Mesendoderm (in vitro differentiated cells): ENCODE data around the gene FCRL1.

Experiments used
- DNase-seq: peaks from one replicate; pipeline ENCODE4 v3.0.0; 2013
- H2AK5ac ChIP-seq: 2 replicates; pipeline ENCODE4 v1.6.1; 2013; ENCODE audit warnings: low read length, inconsistent platforms
- H2BK120ac ChIP-seq: 2 replicates; pipeline ENCODE4 v1.6.1; 2013; ENCODE audit warnings: low read depth, mild to moderate bottlenecking, low read length, moderate library complexity, mixed read lengths
- H2BK15ac ChIP-seq: replicated peaks from 2 replicates; pipeline ENCODE4 v1.6.1; 2013; ENCODE audit warnings: low read depth, mild to moderate bottlenecking, moderate library complexity
- H2BK5ac ChIP-seq: 2 replicates; pipeline ENCODE4 v1.6.1; 2013; ENCODE audit warnings: low read length, inconsistent platforms
- H3K18ac ChIP-seq: 2 replicates; pipeline ENCODE4 v1.6.1; 2013; ENCODE audit warnings: mild to moderate bottlenecking, low read length, mixed read lengths
- H3K23ac ChIP-seq: one replicate; pipeline ENCODE4 v1.6.1; 2013; ENCODE audit warnings: low read length
- H3K27ac ChIP-seq: 2 replicates; pipeline ENCODE4 v1.5.1; 2013; ENCODE audit warnings: low read depth, mild to moderate bottlenecking, inconsistent platforms, low read length, moderate library complexity
- H3K27me3 ChIP-seq: 2 replicates; pipeline ENCODE4 v1.6.1; 2013; ENCODE audit warnings: low read length, control low read depth, mild to moderate bottlenecking, inconsistent platforms; ENCODE audit not compliant: insufficient read depth, poor library complexity
- H3K36me3 ChIP-seq: 2 replicates; pipeline ENCODE4 v1.6.1; 2013; ENCODE audit warnings: low read length, inconsistent platforms; ENCODE audit not compliant: control insufficient read depth, insufficient read depth
- H3K4ac ChIP-seq: one replicate; pipeline ENCODE4 v1.6.1; 2013; ENCODE audit warnings: low read depth, mild to moderate bottlenecking, low read length, moderate library complexity
- H3K4me1 ChIP-seq: 2 replicates; pipeline ENCODE4 v1.6.1; 2013; ENCODE audit warnings: low read depth, low read length, inconsistent platforms; ENCODE audit not compliant: control insufficient read depth
- H3K4me2 ChIP-seq: 2 replicates; pipeline ENCODE4 v1.6.1; 2013; ENCODE audit warnings: low read length
- H3K4me3 ChIP-seq: 2 replicates; pipeline ENCODE4 v1.5.1; 2013; ENCODE audit warnings: mild to moderate bottlenecking, low read length
- H3K56ac ChIP-seq: one replicate; pipeline ENCODE4 v1.6.1; 2013; ENCODE audit warnings: low read length
- H3K79me1 ChIP-seq: 2 replicates; pipeline ENCODE4 v1.6.1; 2013; ENCODE audit warnings: low read length, inconsistent platforms
- H3K79me2 ChIP-seq: 2 replicates; pipeline ENCODE4 v1.6.1; 2013; ENCODE audit warnings: mild to moderate bottlenecking, low read length; ENCODE audit not compliant: control insufficient read depth, insufficient read depth
- H3K9ac ChIP-seq: 2 replicates; pipeline ENCODE4 v1.6.1; 2013; ENCODE audit warnings: low read length, inconsistent platforms
- H4K5ac ChIP-seq: one replicate; pipeline ENCODE4 v1.6.1; 2013; ENCODE audit warnings: low read length
- H4K8ac ChIP-seq: one replicate; pipeline ENCODE4 v1.6.1; 2013; ENCODE audit warnings: low read depth, mild to moderate bottlenecking, control low read depth, low read length, moderate library complexity
- WGBS: extraction: QIAGEN DNeasy Blood & Tissue Kit; methylation state at CpG from one replicate; pipeline ENCODE4 v1.1.7; 2013; ENCODE audit warnings: low lambda C conversion rate, missing lambda C conversion rate; ENCODE audit not compliant: insufficient coverage; ENCODE audit errors: extremely low coverage; 5-methylcytosine and 5-hydroxymethylcytosine counted together

Gene FCRL1

GRCh38 chr1:157834430-157834829, 14.5 kb upstream of the FCRL1 start:
- Histone ChIP-seq H2BK5ac (no peak overlapping the region), H4K5ac (no peak overlapping the region), H3K4me3 (no peak overlapping the region), H3K36me3 (no peaks in the 10 kb centered on the region), H3K9ac (no peak overlapping the region), H3K4me2 (no peak overlapping the region), H3K79me2 (no peaks in the 10 kb centered on the region), H3K27ac (no peak overlapping the region), H3K4ac (no peak overlapping the region), H2BK15ac (no peak overlapping the region), H3K18ac (no peak overlapping the region), H3K27me3 (no peaks in the 10 kb centered on the region), H3K4me1 (no peaks in the 10 kb centered on the region), H4K8ac (no peak overlapping the region), H2AK5ac (no peak overlapping the region), H2BK120ac (no peak overlapping the region), H3K56ac (no peak overlapping the region), H3K79me1 (no peaks in the 10 kb centered on the region), H3K23ac (no peak overlapping the region)
- DNase-seq: no peak
- WGBS: no CpG with 5 or more reads among the region's 12 CpGs

GRCh38 chr1:157833145-157833544, 13.2 kb upstream of the FCRL1 start:
- no peak overlapping the region for H3K18ac ChIP-seq
- no peak overlapping the region for H4K5ac ChIP-seq
- no peak overlapping the region for H4K8ac ChIP-seq
- H3K79me2 ChIP-seq: no peaks in the 10 kb centered on the region
- WGBS: no CpG with 5 or more reads among the region's 6 CpGs
- no peaks in the 10 kb centered on the region for H3K79me1 ChIP-seq
- no peaks in the 10 kb centered on the region for H3K36me3 ChIP-seq
- H2AK5ac ChIP-seq: no peak overlapping the region
- H3K4ac ChIP-seq: no peak overlapping the region
- H2BK15ac ChIP-seq: no peak overlapping the region
- H3K4me3 ChIP-seq: no peak overlapping the region
- no peak overlapping the region for H3K23ac ChIP-seq
- H2BK120ac ChIP-seq: no peak overlapping the region
- no peaks in the 10 kb centered on the region for H3K27me3 ChIP-seq
- no peak overlapping the region for H3K9ac ChIP-seq
- H3K56ac ChIP-seq: no peak overlapping the region
- H3K4me1 ChIP-seq: no peaks in the 10 kb centered on the region
- H3K4me2 ChIP-seq: no peak overlapping the region
- no peak for DNase-seq
- no peak overlapping the region for H2BK5ac ChIP-seq
- no peak overlapping the region for H3K27ac ChIP-seq

GRCh38 chr1:157831968-157832626, 12.2 kb upstream of the FCRL1 start:
- H2BK5ac ChIP-seq: no peak overlapping the region
- H3K79me2 ChIP-seq: no peaks in the 10 kb centered on the region
- no peaks in the 10 kb centered on the region for H3K27me3 ChIP-seq
- H3K4me1 ChIP-seq: no peaks in the 10 kb centered on the region
- H3K4ac ChIP-seq: no peak overlapping the region
- H3K23ac ChIP-seq: no peak overlapping the region
- no peak overlapping the region for H4K8ac ChIP-seq
- H3K9ac ChIP-seq: no peak overlapping the region
- H3K36me3 ChIP-seq: no peaks in the 10 kb centered on the region
- no peak overlapping the region for H3K27ac ChIP-seq
- H3K18ac ChIP-seq: no peak overlapping the region
- no peak overlapping the region for H3K4me3 ChIP-seq
- H3K4me2 ChIP-seq: no peak overlapping the region
- no peak overlapping the region for H2AK5ac ChIP-seq
- no peak overlapping the region for H2BK15ac ChIP-seq
- no peak overlapping the region for H2BK120ac ChIP-seq
- no CpG with 5 or more reads among the region's 4 CpGs for WGBS
- DNase-seq: peak; percentile 10
- H4K5ac ChIP-seq: no peak overlapping the region
- no peak overlapping the region for H3K56ac ChIP-seq
- H3K79me1 ChIP-seq: no peaks in the 10 kb centered on the region

- H3K4me3 ChIP-seq: no peak overlapping the region
- no peaks in the 10 kb centered on the region for H3K79me2 ChIP-seq
- no peaks in the 10 kb centered on the region for H3K27me3 ChIP-seq
- no peak overlapping the region for H3K4ac ChIP-seq
- H3K9ac ChIP-seq: no peak overlapping the region
- H4K8ac ChIP-seq: no peak overlapping the region
- H2BK5ac ChIP-seq: no peak overlapping the region
- H3K36me3 ChIP-seq: no peaks in the 10 kb centered on the region
- no peak for DNase-seq
- H3K27ac ChIP-seq: no peak overlapping the region
- H3K23ac ChIP-seq: no peak overlapping the region
- no peak overlapping the region for H3K4me2 ChIP-seq
- no peak overlapping the region for H4K5ac ChIP-seq
- no peak overlapping the region for H3K56ac ChIP-seq
- H3K79me1 ChIP-seq: no peaks in the 10 kb centered on the region
- no peak overlapping the region for H2BK15ac ChIP-seq
- no CpG with 5 or more reads among the region's 2 CpGs for WGBS
- H2AK5ac ChIP-seq: no peak overlapping the region
- H3K4me1 ChIP-seq: no peaks in the 10 kb centered on the region
- no peak overlapping the region for H3K18ac ChIP-seq
- no peak overlapping the region for H2BK120ac ChIP-seq
These were observed 11.0 kb upstream of the FCRL1 start for GRCh38 chr1:157830887-157831286.

GRCh38 chr1:157829711-157830110, 9.8 kb upstream of the FCRL1 start:
- H3K4me3 ChIP-seq: no peak overlapping the region
- H3K4me1 ChIP-seq: no peaks in the 10 kb centered on the region
- H3K9ac ChIP-seq: no peak overlapping the region
- no peaks in the 10 kb centered on the region for H3K36me3 ChIP-seq
- H3K79me2 ChIP-seq: no peaks in the 10 kb centered on the region
- H3K4ac ChIP-seq: no peak overlapping the region
- no peak overlapping the region for H2AK5ac ChIP-seq
- H3K27ac ChIP-seq: no peak overlapping the region
- no peaks in the 10 kb centered on the region for H3K79me1 ChIP-seq
- no peak overlapping the region for H3K23ac ChIP-seq
- H3K27me3 ChIP-seq: no peaks in the 10 kb centered on the region
- no peak overlapping the region for H4K8ac ChIP-seq
- H2BK120ac ChIP-seq: no peak overlapping the region
- H2BK5ac ChIP-seq: no peak overlapping the region
- no peak overlapping the region for H4K5ac ChIP-seq
- no CpG with 5 or more reads among the region's 3 CpGs for WGBS
- no peak overlapping the region for H3K4me2 ChIP-seq
- no peak overlapping the region for H2BK15ac ChIP-seq
- no peak overlapping the region for H3K18ac ChIP-seq
- DNase-seq: no peak
- H3K56ac ChIP-seq: no peak overlapping the region

GRCh38 chr1:157829210-157829609, 9.3 kb upstream of the FCRL1 start:
- no peaks in the 10 kb centered on the region for H3K79me1 ChIP-seq
- H3K56ac ChIP-seq: no peak overlapping the region
- no peak overlapping the region for H3K27ac ChIP-seq
- no peak overlapping the region for H2BK15ac ChIP-seq
- no peaks in the 10 kb centered on the region for H3K27me3 ChIP-seq
- DNase-seq: no peak
- H2BK5ac ChIP-seq: no peak overlapping the region
- no peak overlapping the region for H3K4me3 ChIP-seq
- no peak overlapping the region for H4K5ac ChIP-seq
- H3K36me3 ChIP-seq: no peaks in the 10 kb centered on the region
- H3K79me2 ChIP-seq: no peaks in the 10 kb centered on the region
- no peak overlapping the region for H2AK5ac ChIP-seq
- no peak overlapping the region for H3K23ac ChIP-seq
- no peak overlapping the region for H3K4ac ChIP-seq
- H2BK120ac ChIP-seq: no peak overlapping the region
- peak overlapping the region; percentile 56 for H4K8ac ChIP-seq
- H3K18ac ChIP-seq: no peak overlapping the region
- H3K4me2 ChIP-seq: no peak overlapping the region
- no peak overlapping the region for H3K9ac ChIP-seq
- no peaks in the 10 kb centered on the region for H3K4me1 ChIP-seq
